Stimulated activated CD8-positive, alpha-beta memory T cell treated with anti-CD3 and anti-CD28 coated beads, Interleukin-4, amount 100 ng/mL, for 24 hours (primary cell): ENCODE data around the gene APOA5.
A peak's percentile ranks its signal among the peaks of the same experiment; 100 is the strongest.
"Not testable (repeated sequence)": the region's sequence is repeated elsewhere in the genome, so short reads cannot be mapped to it uniquely, and the experiment has no call there.

Experiments used
- DNase-seq: peaks from one replicate; pipeline ENCODE4 v3.0.0-alpha.2; 2020; ENCODE audit warnings: low read depth

APOA5 gene, protein sequence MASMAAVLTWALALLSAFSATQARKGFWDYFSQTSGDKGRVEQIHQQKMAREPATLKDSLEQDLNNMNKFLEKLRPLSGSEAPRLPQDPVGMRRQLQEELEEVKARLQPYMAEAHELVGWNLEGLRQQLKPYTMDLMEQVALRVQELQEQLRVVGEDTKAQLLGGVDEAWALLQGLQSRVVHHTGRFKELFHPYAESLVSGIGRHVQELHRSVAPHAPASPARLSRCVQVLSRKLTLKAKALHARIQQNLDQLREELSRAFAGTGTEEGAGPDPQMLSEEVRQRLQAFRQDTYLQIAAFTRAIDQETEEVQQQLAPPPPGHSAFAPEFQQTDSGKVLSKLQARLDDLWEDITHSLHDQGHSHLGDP

DNA sequence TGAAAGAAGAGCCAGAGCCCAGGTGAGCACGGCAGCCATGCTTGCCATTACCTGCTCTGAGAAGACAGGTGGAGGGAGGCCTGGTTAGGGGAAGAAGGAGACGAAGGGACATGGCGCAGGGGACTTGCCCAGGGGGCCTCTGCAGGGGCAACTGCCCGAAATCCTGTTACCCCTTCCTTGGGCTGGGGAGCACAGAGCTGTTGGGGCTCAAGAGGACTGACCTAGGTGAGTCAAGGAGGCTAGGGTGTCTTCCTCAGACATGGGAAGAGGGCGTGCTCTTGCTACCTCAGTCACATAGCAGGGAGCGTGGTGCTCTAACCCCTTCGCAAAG, at the start of gene APOA5:
TSS of gene APOA5 (minus strand) at position 67 of the 331 bp plus-strand sequence. CDS start at position 48, 19 bp downstream.
- no peak for DNase-seq

GRCh38 chr11:116840746-116841296, 49.1 kb upstream of the APOA5 start:
- DNase-seq: no peak

DNA sequence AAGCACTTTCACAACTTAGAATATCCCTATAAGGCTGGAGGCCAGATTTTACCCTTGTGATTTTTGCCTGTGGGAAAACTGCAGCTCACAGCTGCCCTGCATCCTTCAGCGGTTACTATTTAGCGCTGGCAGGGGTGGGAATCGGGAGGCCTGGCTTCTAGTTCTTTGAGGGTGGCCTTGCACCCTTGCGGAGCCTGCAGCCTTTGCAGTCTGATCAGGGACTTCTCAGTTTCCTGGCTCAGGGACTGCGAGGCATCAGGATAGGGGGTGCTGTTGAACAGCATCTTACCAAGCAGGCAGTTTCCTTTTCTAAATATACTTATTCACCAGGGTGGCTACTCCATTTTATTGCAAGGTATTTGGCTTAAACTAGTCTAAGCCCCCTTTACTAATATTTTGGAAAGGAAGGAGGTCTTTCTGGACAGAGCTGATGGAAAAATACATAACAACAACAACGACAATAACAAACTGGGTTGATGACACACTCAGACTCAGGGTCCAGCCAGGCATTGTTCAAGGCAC, 48.6 kb upstream of the APOA5 start:
- DNase-seq: no peak

GRCh38 chr11:116838321-116839084, 46.8 kb upstream of the APOA5 start:
- no peak for DNase-seq

GRCh38 chr11:116837231-116838091, 45.8 kb upstream of the APOA5 start, which contains the start of gene APOA1:
TSS of gene APOA1 (minus strand) at chr11:116837622. CDS start at chr11:116837387, 235 bp downstream.
- no peak for DNase-seq

DNA sequence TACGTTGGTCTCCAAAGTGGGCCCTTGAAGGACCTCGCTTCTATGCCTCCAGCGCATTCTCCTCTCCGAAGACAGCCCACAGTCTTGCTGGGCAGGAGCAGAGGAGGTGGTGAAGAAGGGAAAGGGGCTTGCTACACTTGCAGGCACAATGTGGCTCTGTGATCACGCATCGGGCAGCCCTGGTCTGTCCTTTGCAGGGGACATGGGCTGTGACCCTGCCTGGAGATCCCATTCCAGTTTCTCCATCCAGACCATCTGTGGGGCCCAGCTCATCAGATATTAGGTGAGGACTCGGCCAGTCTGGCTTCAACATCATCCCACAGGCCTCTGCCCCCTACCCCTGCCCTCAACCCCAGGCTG, 44.9 kb upstream of the APOA5 start:
- no peak for DNase-seq

GRCh38 chr11:116835791-116836631, 44.3 kb upstream of the APOA5 start:
- DNase-seq: peak; percentile 69

- no peak for DNase-seq
Measured at GRCh38 chr11:116835042-116835772, 43.5 kb upstream of the APOA5 start.

DNA sequence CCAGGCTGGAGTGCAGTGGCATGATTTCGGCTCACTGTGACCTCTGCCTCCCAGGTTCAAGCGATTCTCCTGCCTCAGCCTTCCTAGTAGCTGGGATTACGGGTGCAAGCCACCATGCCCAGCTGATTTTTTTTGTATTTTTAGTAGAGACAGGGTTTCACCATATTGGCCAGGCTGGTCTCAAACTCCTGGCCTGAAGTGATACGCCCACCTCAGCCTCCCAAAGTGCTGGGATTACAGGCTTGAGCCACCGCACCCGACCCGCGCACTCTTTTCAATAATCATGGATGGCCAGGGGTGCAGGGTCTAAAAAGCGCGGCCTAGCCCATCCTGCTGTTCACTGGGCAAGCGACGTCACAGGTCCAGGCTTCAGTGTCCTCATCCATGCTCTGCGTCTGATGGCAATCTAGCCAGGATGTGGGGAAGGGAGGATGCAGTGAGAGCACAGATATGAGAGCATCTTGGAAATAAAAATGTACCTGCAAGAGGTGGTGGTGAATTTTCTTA, 42.9 kb upstream of the APOA5 start:
- not testable (repeated sequence) for DNase-seq

GRCh38 chr11:116833816-116834534, 42.3 kb upstream of the APOA5 start:
- no peak for DNase-seq

DNA sequence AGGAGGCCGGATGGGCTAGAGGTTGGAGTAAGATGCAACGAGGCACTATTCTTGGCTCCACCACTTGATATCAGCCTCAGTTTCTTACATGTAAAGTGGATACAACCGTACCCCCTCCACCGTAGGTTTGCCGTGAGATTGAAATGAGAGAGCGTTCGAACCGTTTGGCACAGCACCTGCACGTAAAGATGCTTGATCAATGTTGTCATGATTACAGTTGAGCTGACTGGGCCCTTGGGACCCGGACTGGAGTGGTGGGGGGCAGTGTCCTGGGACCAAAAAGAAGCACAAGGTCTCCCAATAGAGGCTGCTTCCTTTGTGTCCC, 41.8 kb upstream of the APOA5 start:
- no peak for DNase-seq

GRCh38 chr11:116832350-116833290, 40.9 kb upstream of the APOA5 start:
- no peak for DNase-seq

DNA sequence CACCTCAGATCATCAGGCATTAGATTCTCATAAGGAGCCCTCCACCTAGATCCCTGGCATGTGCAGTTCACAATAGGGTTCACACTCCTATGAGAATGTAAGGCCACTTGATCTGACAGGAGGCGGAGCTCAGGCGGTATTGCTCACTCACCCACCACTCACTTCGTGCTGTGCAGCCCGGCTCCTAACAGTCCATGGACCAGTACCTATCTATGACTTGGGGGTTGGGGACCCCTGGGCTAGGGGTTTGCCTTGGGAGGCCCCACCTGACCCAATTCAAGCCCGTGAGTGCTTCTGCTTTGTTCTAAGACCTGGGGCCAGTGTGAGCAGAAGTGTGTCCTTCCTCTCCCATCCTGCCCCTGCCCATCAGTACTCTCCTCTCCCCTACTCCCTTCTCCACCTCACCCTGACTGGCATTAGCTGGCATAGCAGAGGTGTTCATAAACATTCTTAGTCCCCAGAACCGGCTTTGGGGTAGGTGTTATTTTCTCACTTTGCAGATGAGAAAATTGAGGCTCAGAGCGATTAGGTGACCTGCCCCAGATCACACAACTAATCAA, 40.2 kb upstream of the APOA5 start:
- DNase-seq: no peak

DNA sequence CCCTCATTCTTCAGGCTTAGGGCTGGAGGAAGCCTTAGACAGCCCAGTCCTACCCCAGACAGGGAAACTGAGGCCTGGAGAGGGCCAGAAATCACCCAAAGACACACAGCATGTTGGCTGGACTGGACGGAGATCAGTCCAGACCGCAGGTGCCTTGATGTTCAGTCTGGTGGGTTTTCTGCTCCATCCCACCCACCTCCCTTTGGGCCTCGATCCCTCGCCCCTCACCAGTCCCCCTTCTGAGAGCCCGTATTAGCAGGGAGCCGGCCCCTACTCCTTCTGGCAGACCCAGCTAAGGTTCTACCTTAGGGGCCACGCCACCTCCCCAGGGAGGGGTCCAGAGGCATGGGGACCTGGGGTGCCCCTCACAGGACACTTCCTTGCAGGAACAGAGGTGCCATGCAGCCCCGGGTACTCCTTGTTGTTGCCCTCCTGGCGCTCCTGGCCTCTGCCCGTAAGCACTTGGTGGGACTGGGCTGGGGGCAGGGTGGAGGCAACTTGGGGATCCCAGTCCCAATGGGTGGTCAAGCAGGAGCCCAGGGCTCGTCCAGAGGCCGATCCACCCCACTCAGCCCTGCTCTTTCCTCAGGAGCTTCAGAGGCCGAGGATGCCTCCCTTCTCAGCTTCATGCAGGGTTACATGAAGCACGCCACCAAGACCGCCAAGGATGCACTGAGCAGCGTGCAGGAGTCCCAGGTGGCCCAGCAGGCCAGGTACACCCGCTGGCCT, 38.7 kb upstream of the APOA5 start:
- no peak for DNase-seq

DNA sequence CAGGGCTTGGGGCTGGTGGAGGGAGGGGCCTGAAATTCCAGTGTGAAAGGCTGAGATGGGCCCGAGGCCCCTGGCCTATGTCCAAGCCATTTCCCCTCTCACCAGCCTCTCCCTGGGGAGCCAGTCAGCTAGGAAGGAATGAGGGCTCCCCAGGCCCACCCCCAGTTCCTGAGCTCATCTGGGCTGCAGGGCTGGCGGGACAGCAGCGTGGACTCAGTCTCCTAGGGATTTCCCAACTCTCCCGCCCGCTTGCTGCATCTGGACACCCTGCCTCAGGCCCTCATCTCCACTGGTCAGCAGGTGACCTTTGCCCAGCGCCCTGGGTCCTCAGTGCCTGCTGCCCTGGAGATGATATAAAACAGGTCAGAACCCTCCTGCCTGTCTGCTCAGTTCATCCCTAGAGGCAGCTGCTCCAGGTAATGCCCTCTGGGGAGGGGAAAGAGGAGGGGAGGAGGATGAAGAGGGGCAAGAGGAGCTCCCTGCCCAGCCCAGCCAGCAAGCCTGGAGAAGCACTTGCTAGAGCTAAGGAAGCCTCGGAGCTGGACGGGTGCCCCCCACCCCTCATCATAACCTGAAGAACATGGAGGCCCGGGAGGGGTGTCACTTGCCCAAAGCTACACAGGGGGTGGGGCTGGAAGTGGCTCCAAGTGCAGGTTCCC, 38.0 kb upstream of the APOA5 start, which contains the start of gene APOC3:
TSS of gene APOC3 (plus strand) at position 383 of the 659 bp plus-strand sequence. CDS start 676 bp downstream, outside the sequence.
- no peak for DNase-seq

DNA sequence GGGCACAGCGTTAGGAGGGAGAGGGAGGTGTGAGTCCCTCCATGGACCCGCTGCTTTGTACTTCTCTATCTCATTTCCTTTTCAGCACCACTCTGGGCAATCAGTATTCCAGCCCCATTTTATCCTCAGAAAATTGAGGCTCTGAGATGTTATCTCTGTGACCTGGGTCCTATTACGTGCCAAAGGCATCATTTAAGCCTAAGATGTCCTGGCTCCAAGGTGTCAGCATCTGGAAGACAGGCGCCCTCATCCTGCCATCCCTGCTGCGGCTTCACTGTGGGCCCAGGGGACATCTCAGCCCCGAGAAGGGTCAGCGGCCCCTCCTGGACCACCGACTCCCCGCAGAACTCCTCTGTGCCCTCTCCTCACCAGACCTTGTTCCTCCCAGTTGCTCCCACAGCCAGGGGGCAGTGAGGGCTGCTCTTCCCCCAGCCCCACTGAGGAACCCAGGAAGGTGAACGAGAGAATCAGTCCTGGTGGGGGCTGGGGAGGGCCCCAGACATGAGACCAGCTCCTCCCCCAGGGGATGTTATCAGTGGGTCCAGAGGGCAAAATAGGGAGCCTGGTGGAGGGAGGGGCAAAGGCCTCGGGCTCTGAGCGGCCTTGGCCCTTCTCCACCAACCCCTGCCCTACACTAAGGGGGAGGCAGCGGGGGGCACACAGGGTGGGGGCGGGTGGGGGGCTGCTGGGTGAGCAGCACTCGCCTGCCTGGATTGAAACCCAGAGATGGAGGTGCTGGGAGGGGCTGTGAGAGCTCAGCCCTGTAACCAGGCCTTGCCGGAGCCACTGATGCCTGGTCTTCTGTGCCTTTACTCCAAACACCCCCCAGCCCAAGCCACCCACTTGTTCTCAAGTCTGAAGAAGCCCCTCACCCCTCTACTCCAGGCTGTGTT, 37.2 kb upstream of the APOA5 start:
- no peak for DNase-seq
